ENCODE measurements around the gene PRIMA1.

Gene PRIMA1

GRCh38 chr14:93713726-93714405 lies 74.4 kb downstream of the PRIMA1 start:
- no peaks in the 10 kb centered on the region for H3K4me1 ChIP-seq (ENCODE audit: control insufficient read depth, low read length)
- TF ChIP-seq CTCF (IDR thresholded peaks at IDR 0.05; ENCODE audit: low read depth, low read length, poor library complexity, severe bottlenecking) (no peak), EZH2phosphoT487 (IDR thresholded peaks at IDR 0.05; ENCODE audit: borderline replicate concordance, low read length) (no peak)
- no peaks in the 10 kb centered on the region for H3K9me2 ChIP-seq (replicated peaks; ENCODE audit: control insufficient read depth, low read length)
- H3K27ac ChIP-seq (ENCODE audit: low read depth, low read length) = no peak overlapping the region
- H3K4me2 ChIP-seq (ENCODE audit: low read length) = no peak overlapping the region
- H3K9me3 ChIP-seq (ENCODE audit: control insufficient read depth, insufficient read depth, low read length) = no peaks in the 10 kb centered on the region
- no peaks in the 10 kb centered on the region for H3K79me2 ChIP-seq (ENCODE audit: control insufficient read depth, low read length)
- H3K27me3 ChIP-seq (ENCODE audit: control insufficient read depth, low read length) = 0 out of 2 replicates have a peak, but pooled peaks cover 3% of the 10 kb centered on the region
- no peaks in the 10 kb centered on the region for H4K20me1 ChIP-seq (ENCODE audit: control insufficient read depth, insufficient read depth, low read depth, low read length)
- H3F3A ChIP-seq (ENCODE audit: control insufficient read depth, insufficient read depth) = no peaks in the 10 kb centered on the region
- no peaks in the 10 kb centered on the region for H3K36me3 ChIP-seq (ENCODE audit: control insufficient read depth, low read length)
- no peak overlapping the region for H3K4me3 ChIP-seq (ENCODE audit: low read length)

- no peaks in the 10 kb centered on the region for H3K4me1 ChIP-seq (ENCODE audit: control insufficient read depth, low read length)
- no peaks in the 10 kb centered on the region for H3K36me3 ChIP-seq (ENCODE audit: control insufficient read depth, low read length)
- TF ChIP-seq CTCF (IDR thresholded peaks at IDR 0.05; ENCODE audit: low read depth, low read length, poor library complexity, severe bottlenecking) (no peak), EZH2phosphoT487 (IDR thresholded peaks at IDR 0.05; ENCODE audit: borderline replicate concordance, low read length) (no peak)
- no peak overlapping the region for H3K4me3 ChIP-seq (ENCODE audit: low read length)
- no peaks in the 10 kb centered on the region for H3F3A ChIP-seq (ENCODE audit: control insufficient read depth, insufficient read depth)
- H4K20me1 ChIP-seq (ENCODE audit: control insufficient read depth, insufficient read depth, low read depth, low read length) = no peaks in the 10 kb centered on the region
- 0 out of 2 replicates have a peak, but pooled peaks cover 3% of the 10 kb centered on the region for H3K27me3 ChIP-seq (ENCODE audit: control insufficient read depth, low read length)
- H3K9me2 ChIP-seq (replicated peaks; ENCODE audit: control insufficient read depth, low read length) = no peaks in the 10 kb centered on the region
- no peak overlapping the region for H3K27ac ChIP-seq (ENCODE audit: low read depth, low read length)
- H3K9me3 ChIP-seq (ENCODE audit: control insufficient read depth, insufficient read depth, low read length) = no peaks in the 10 kb centered on the region
- no peak overlapping the region for H3K4me2 ChIP-seq (ENCODE audit: low read length)
- no peaks in the 10 kb centered on the region for H3K79me2 ChIP-seq (ENCODE audit: control insufficient read depth, low read length)
Measured at GRCh38 chr14:93712838-93713724, 75.2 kb downstream of the PRIMA1 start.

GRCh38 chr14:93712079-93712837 lies 76.0 kb downstream of the PRIMA1 start:
- 0 out of 2 replicates have a peak, but pooled peaks cover 3% of the 10 kb centered on the region for H3K27me3 ChIP-seq (ENCODE audit: control insufficient read depth, low read length)
- no peaks in the 10 kb centered on the region for H3K9me3 ChIP-seq (ENCODE audit: control insufficient read depth, insufficient read depth, low read length)
- H3K9me2 ChIP-seq (replicated peaks; ENCODE audit: control insufficient read depth, low read length) = no peaks in the 10 kb centered on the region
- H3K27ac ChIP-seq (ENCODE audit: low read depth, low read length) = no peak overlapping the region
- no peaks in the 10 kb centered on the region for H3K4me1 ChIP-seq (ENCODE audit: control insufficient read depth, low read length)
- H4K20me1 ChIP-seq (ENCODE audit: control insufficient read depth, insufficient read depth, low read depth, low read length) = no peaks in the 10 kb centered on the region
- no peaks in the 10 kb centered on the region for H3F3A ChIP-seq (ENCODE audit: control insufficient read depth, insufficient read depth)
- TF ChIP-seq EZH2phosphoT487 (IDR thresholded peaks at IDR 0.05; ENCODE audit: borderline replicate concordance, low read length) (no peak), CTCF (IDR thresholded peaks at IDR 0.05; ENCODE audit: low read depth, low read length, poor library complexity, severe bottlenecking) (no peak)
- H3K79me2 ChIP-seq (ENCODE audit: control insufficient read depth, low read length) = no peaks in the 10 kb centered on the region
- no peaks in the 10 kb centered on the region for H3K36me3 ChIP-seq (ENCODE audit: control insufficient read depth, low read length)
- H3K4me2 ChIP-seq (ENCODE audit: low read length) = no peak overlapping the region
- no peak overlapping the region for H3K4me3 ChIP-seq (ENCODE audit: low read length)
